Measurements from ENCODE around the gene COL12A1. TPM values are rescaled to one million over a fixed set of nuclear protein-coding genes. Genes with fewer than 3 reads are reported as not detected.
"Not testable (repeated sequence)": the region's sequence is repeated elsewhere in the genome, so short reads cannot be mapped to it uniquely, and the experiment has no call there.

Gene COL12A1
- total RNA-seq, 1 experiment from 2014 or later = 12.5 TPM

GRCh38 chr6:75188221-75188925, 17.5 kb downstream of the COL12A1 start:
- Histone ChIP-seq H3K27ac (no peak overlapping the region), H3K4me2 (no peak overlapping the region), H2AFZ (no peak overlapping the region), H3K79me2 (ENCODE audit: low read depth) (no peaks in the 10 kb centered on the region), H3F3A (ENCODE audit: insufficient read depth, low read depth) (peaks cover 5% of the 10 kb centered on the region), H3K9me2 (ENCODE audit: insufficient read depth) (no peaks in the 10 kb centered on the region), H3K4me1 (replicated peaks; ENCODE audit: insufficient read depth) (peaks cover 10% of the 10 kb centered on the region), H3K36me3 (ENCODE audit: low read depth) (no peaks in the 10 kb centered on the region), H4K20me1 (ENCODE audit: insufficient read depth) (no peaks in the 10 kb centered on the region), H3K4me3 (no peak overlapping the region), H3K27me3 (ENCODE audit: insufficient read depth, low read depth) (no peaks in the 10 kb centered on the region), H3K9me3 (ENCODE audit: insufficient read depth, low read depth) (no peaks in the 10 kb centered on the region; the same call in 1 of the 2 replicates)
- no peak for DNase-seq
- ChIA-PET CTCF (no interaction called here), POLR2A (ENCODE audit: unreplicated experiment) (no interaction called here)
- intact Hi-C loops (cut with micrococcal nuclease; ENCODE audit: unreplicated experiment) = no loop called here
- TF ChIP-seq CTCF (conservative IDR thresholded peaks at IDR 0.05) (no peak), EZH2 (IDR thresholded peaks at IDR 0.05; ENCODE audit: low read depth) (no peak)
- no TSS peak for BruUV-seq (replicated peaks)

- H3K27me3 ChIP-seq (ENCODE audit: insufficient read depth, low read depth); H3K4me2 ChIP-seq; H3K36me3 ChIP-seq (ENCODE audit: low read depth); BruUV-seq (replicated peaks); intact Hi-C loops (cut with micrococcal nuclease; ENCODE audit: unreplicated experiment); H3K79me2 ChIP-seq (ENCODE audit: low read depth); H3K27ac ChIP-seq; CTCF ChIA-PET; H3K9me3 ChIP-seq (ENCODE audit: insufficient read depth, low read depth); H3K4me3 ChIP-seq; H4K20me1 ChIP-seq (ENCODE audit: insufficient read depth); H3K9me2 ChIP-seq (ENCODE audit: insufficient read depth); DNase-seq; H2AFZ ChIP-seq; POLR2A ChIA-PET (ENCODE audit: unreplicated experiment): not testable (repeated sequence)
- Histone ChIP-seq H3K4me1 (replicated peaks; ENCODE audit: insufficient read depth) (peaks cover 22% of the 10 kb centered on the region), H3F3A (ENCODE audit: insufficient read depth, low read depth) (peaks cover 14% of the 10 kb centered on the region)
Measured at GRCh38 chr6:75186581-75186980, 19.3 kb downstream of the COL12A1 start.

GRCh38 chr6:75183099-75183541, 22.7 kb downstream of the COL12A1 start:
- H3K4me1 ChIP-seq (replicated peaks; ENCODE audit: insufficient read depth) = peaks cover 22% of the 10 kb centered on the region
- intact Hi-C loops (cut with micrococcal nuclease; ENCODE audit: unreplicated experiment) = no loop called here
- no peaks in the 10 kb centered on the region for H3K9me2 ChIP-seq (ENCODE audit: insufficient read depth)
- H4K20me1 ChIP-seq (ENCODE audit: insufficient read depth) = no peaks in the 10 kb centered on the region
- peak overlapping the region; percentile 1; the same call in 1 of the 2 replicates for H3K27ac ChIP-seq
- no peaks in the 10 kb centered on the region for H3K79me2 ChIP-seq (ENCODE audit: low read depth)
- BruUV-seq (replicated peaks) = no TSS peak
- H3K4me2 ChIP-seq = peak overlapping the region; percentile 40
- CTCF ChIA-PET = no interaction called here
- 0 out of 2 replicates have a peak overlapping the region, but pooled peaks have one; percentile 3 for H2AFZ ChIP-seq
- H3F3A ChIP-seq (ENCODE audit: insufficient read depth, low read depth) = peaks cover 14% of the 10 kb centered on the region
- DNase-seq = peak in 1 of 2 experiments; percentile 86
- POLR2A ChIA-PET (ENCODE audit: unreplicated experiment) = no interaction called here
- no peaks in the 10 kb centered on the region; the same call in 1 of the 2 replicates for H3K9me3 ChIP-seq (ENCODE audit: insufficient read depth, low read depth)
- no peaks in the 10 kb centered on the region for H3K27me3 ChIP-seq (ENCODE audit: insufficient read depth, low read depth)
- H3K4me3 ChIP-seq = no peak overlapping the region
- H3K36me3 ChIP-seq (ENCODE audit: low read depth) = no peaks in the 10 kb centered on the region
- TF ChIP-seq CTCF (conservative IDR thresholded peaks at IDR 0.05) (no peak), EZH2 (IDR thresholded peaks at IDR 0.05; ENCODE audit: low read depth) (no peak)
